AG08395 (cell line): ENCODE data around the gene RPS6KA2.
"Not testable (repeated sequence)": the region's sequence is repeated elsewhere in the genome, so short reads cannot be mapped to it uniquely, and the experiment has no call there.

Experiments used
- DNase-seq: peaks from one replicate; pipeline ENCODE4 v3.0.0; 2012; ENCODE audit warnings: mixed read lengths, low spot score

RPS6KA2 gene

DNA sequence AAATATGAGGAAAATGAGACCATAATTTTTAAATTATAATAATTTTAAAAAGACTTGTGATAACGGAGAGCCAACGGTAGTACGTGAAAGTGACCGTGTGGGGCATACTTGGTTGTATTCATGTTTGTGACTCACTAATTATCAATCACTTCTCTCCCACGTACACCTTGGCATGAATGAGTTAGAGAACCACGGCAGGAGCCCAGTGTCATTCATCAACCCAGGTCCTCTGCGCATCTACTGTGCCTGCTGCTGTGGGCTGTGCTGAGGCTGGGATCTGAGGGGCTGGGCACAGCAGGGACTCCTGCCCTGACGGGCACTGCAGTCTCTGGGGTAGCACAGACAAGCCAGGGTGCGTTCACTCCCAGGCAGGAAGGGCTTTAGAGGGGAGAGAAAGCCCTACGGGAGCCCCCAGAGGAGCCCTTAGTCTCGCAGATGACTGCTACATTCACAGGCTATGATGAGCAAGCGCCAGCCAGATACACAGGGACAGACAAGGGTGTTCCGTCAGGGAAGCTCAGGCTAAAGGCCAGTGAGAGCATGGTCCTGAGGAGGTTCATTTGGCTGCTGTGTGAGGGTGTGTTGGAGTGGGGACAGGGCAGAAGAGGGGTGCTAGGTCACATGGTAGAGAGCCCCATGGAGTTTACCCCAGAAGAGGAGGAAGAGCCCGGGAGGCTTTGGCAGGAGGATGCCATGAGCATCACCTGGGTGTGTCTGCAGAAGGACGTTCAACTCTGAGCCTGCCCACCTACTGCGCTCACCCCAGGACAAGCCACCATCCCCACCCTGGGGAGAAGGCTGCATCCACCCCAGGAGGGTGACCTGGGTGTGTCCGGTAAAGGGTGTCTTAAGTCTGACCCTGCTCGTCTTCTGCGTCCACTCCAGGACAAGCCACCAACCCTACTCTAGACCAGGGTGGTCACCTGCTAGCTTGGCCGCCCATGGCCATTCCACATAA, 8.2 kb upstream of the RPS6KA2 start:
- DNase-seq = no peak

DNA sequence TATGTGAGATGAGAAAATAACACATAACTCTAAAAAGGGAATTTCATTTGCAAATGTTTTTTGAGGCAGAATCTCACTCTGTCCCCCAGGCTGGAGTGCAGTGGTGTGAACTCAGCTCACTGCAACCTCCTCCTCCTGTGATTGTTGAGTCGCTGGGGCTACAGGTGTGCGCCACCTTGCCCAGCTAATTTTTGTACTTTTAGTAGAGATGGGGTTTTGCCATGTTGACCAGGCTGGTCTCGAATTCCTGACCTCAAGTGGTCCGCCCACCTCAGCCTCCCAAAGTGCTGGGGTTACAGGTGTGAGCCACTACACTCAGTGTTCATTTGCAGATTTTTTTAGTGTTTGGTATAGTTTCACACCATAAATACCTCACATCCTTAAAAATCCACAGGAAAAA, 7.5 kb upstream of the RPS6KA2 start:
- not testable (repeated sequence) for DNase-seq

DNA sequence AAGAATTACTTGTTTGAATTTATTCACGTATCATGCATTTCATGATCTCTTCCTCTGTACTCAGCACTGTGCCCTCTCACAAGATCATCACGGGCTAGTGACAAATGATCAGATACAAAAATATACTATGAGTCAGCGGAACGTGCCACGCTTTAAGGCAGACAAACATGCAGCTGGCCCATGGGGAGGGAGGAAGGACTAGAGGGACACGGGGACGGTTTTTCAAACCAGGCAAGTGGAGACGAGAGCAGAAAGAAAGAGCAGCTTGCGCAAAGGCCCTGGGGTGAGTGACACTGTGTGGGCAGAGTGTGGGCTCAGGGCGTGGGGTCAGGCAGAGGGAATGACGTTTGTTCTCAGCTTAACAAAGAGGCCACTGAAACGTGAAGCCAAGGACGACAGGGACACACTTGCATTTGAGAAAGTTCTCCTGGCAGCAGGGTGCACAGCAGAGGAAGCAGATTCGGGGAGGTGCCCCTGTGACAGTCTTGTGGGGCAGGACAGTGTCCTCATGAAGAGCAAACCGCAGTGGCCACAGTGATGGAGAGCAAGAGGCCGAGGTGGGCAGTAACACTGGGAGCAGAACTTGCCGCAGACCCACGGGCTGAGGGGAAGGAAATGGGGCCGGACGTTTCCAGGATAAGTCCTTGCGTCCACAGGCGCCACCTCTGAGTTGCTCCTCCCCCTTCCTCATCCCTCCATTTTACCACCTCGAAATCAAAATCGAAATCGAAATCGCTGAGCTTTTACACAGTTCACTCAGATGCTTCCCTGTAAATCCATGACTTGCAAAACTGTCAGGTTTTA, 6.9 kb upstream of the RPS6KA2 start:
- peak; percentile 49 for DNase-seq

DNA sequence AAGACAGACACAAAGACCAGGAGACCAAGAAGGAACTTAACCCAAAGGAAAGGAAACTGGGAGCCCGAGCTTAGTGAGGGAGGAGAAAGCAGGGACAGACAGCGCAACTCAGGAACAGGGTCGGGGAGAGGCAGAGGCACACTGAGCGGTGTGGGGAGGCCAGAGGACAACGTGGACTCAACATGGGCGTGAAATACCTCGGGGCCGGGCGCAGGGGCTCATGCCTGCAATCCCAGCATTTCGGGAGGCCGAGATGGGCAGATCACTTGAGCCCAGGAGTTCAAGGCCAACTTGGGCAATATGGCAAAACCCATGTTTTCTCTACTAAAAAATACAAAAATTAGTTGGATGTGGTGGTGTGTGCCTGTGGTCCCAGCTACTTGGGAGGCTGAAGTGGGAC, 5.7 kb upstream of the RPS6KA2 start:
- no peak for DNase-seq

GRCh38 chr6:166630462-166630861, 3.4 kb upstream of the RPS6KA2 start:
- no peak for DNase-seq

DNA sequence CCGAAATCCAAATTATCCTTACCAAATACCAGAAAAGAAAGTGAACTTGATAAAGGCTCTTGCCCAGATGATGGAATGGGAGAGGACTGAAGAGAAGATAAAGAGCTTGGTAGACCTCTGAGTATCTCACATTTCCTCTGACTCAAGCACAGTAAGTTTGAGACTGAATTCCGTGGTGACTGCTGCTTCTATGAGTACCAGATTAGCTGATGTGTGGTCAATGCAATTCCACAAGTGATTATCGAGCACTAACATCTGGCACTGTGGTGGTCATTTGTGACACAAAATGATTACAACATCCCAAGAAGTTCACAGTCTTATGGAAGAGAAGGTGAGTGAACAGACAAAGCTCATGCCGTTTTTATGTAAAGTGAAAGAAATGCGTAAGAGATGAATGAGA, 2.6 kb upstream of the RPS6KA2 start:
- peak; percentile 43 for DNase-seq

DNA sequence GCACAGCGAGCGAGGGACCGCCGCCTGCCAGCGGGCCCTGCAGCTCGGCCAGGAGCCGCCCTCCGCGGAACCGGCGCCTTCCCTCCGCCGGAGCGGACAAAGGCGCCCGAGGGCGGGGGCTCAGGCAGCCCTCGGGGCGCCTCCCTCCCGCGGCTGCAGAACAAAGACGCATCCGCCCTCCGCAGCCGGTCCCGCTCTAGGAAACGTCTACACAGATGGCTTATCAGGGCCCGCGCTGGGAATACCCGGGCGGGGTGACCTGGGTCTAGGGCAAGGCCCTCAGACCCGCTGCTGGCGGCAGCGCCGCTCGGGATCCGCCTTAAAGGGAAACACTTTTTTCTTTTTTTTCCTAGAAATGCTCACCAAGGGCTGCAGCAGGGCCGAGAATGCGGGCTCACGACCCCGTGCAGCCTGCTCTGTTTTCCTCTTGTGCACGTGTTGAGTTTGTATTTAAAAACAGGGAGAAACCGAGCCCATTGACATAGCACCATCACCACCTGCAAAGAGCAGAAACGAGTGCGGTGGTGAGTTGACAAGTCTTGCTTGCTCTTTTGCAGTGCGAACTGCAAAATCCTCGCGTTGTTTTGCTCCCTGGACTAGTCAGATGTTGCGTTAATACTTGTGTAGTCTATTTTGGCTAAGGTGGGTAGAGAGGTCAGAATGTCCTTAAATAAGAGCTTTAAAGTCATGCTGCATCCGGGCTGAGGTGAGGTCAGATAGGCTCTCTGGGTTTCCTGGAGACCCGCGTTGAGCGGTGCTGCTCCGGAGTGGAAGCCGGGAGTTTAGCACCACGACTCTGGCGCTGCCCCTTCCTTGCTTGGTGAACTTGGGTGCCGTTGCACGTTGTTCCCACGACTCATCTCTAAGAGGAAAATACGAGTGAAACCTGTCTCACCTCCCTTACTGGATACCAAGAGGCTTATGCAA, 1.1 kb upstream of the RPS6KA2 start:
- DNase-seq = peak; percentile 44

DNA sequence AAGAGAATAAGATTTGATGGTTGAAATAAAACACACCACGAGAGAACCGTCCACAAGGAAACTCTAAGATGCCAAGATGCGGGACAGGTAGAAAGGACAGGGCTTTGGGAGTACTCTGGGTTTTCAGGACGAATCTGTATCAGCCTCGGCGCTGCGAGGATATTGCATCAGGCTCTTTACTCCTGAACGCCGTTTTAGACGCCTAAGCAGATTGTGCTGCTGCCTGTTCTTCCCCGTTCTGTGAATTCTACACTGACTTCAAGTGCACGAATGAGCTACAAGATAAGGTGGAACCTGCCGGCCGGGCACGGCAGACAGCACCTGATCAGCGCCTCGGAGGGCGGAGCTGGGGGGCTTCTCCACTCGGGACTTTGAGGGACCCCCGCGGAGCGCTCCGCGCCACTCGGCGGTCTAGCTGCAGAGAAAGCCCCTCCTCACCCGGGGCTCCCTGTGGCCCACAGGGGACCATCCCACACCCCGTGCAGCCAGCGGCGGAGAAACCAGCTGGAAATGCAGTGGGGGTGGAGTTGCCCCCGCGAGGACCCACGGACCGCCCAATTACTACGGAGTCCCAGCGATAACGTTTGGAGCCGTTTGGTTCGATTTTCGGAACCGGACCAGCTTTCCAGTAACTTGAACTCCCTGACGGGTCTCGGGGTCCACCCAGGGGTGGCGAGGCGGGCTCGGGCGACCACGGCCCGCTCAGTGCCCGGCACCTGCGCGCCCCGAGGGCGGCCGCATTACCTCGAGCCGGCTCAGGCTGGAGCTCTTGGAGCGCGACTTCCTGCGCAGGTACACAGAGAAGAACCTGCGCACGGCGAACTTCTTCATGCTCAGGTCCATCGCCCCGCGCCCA, 646 bp downstream of the RPS6KA2 start:
- DNase-seq = no peak

GRCh38 chr6:166625356-166625755, 1.7 kb downstream of the RPS6KA2 start:
- DNase-seq = no peak

- peak; percentile 47 for DNase-seq
These were observed 2.8 kb downstream of the RPS6KA2 start for GRCh38 chr6:166624275-166624674.

DNA sequence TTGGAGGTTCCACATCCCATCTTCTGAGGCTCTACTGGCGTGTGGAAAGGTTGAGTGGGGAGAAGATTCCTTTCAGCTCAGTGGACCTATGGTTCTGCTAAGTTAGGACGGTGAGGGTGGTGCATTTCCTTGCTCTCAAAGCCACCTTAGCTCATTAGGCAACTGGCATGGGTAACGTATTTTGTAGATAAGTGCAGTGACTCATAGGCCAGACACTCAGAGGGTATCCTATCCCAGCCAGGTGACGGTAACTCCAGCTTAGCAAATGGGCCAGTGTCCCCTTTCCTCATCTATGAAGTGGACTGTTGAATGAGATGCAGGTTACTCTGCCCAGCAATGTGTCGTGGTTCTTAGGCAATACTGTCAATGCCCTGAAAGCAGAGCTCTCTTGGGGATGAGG, 3.7 kb downstream of the RPS6KA2 start:
- DNase-seq = no peak

GRCh38 chr6:166621114-166621540, 5.9 kb downstream of the RPS6KA2 start:
- no peak for DNase-seq

GRCh38 chr6:166620478-166621113, 6.5 kb downstream of the RPS6KA2 start:
- DNase-seq = no peak

GRCh38 chr6:166619912-166620311, 7.1 kb downstream of the RPS6KA2 start:
- peak; percentile 86 for DNase-seq

- DNase-seq = no peak
These were observed 7.9 kb downstream of the RPS6KA2 start for GRCh38 chr6:166618866-166619761.

- no peak for DNase-seq
These were observed 8.8 kb downstream of the RPS6KA2 start for GRCh38 chr6:166618251-166618650.

- no peak for DNase-seq
These were observed 9.7 kb downstream of the RPS6KA2 start for GRCh38 chr6:166617359-166617758.

- no peak for DNase-seq
These were observed 10.5 kb downstream of the RPS6KA2 start for GRCh38 chr6:166616261-166617238.
